Breast epithelium (tissue), 4 donors: ENCODE data around the gene TNFSF8. TPM values are rescaled to one million over a fixed set of nuclear protein-coding genes. Genes with fewer than 3 reads are reported as not detected.

Source experiments
- DNase-seq, 2 donors: peaks; one replicate each; pipeline ENCODE4 v3.0.0-alpha.2; 2019; ENCODE audit warnings: low spot score in 2 of 2
- H3K27ac ChIP-seq, 2 donors: fragments of 200-600 bp; sonication (generic) in 1 of 2; one replicate each; pipeline ENCODE4 v1.5.1; 2016 to 2019; ENCODE audit warnings: mild to moderate bottlenecking in 1 of 2
- H3K27me3 ChIP-seq, 2 donors: fragments of 200-600 bp; sonication (generic) in 1 of 2; one replicate each; pipeline versions ENCODE4 v1.5.1 to v1.6.0; 2017 to 2019; ENCODE audit warnings: control low read depth in 1 of 2, mild to moderate bottlenecking in 1 of 2
- H3K36me3 ChIP-seq: fragments of 200-600 bp; one replicate; pipeline ENCODE4 v1.5.1; 2019
- H3K4me1 ChIP-seq, 2 donors: fragments of 200-600 bp; sonication (generic); one replicate each; pipeline ENCODE4 v1.5.1; 2016 to 2019; ENCODE audit warnings: control low read depth in 1 of 2
- H3K4me3 ChIP-seq, 3 donors: fragments of 200-600 bp; sonication (generic); 1 replicate in 2 of 3; 2 replicates in 1 of 3; pipeline ENCODE4 v1.5.1; 2016 to 2019; ENCODE audit warnings: mild to moderate bottlenecking in 3 of 3, moderate library complexity in 2 of 3
- H3K9me3 ChIP-seq, 2 donors: fragments of 200-600 bp; sonication (generic) in 1 of 2; one replicate each; pipeline ENCODE4 v1.5.1; 2016 to 2019; ENCODE audit warnings: control low read depth in 1 of 2
- POLR2A ChIP-seq: fragments of 450-650 bp; IDR thresholded peaks from one replicate; pipeline ENCODE4 v1.6.1; 2016; ENCODE audit warnings: antibody characterized with exemption, mild to moderate bottlenecking, moderate library complexity
- POLR2AphosphoS5 ChIP-seq, 3 donors: sonication (generic); formaldehyde crosslinking; IDR thresholded peaks; one replicate each; pipeline ENCODE4 v1.6.1; 2017; ENCODE audit warnings: antibody characterized with exemption in 3 of 3
- intact Hi-C: fragments of 100-400 bp; cut with DNase I; formaldehyde crosslinking; loops from one replicate; pipeline ENCODE4 v1.15.1; 2023; ENCODE audit warnings: low total_unique reads
- total RNA-seq, 3 donors: library from RNA; depleted of rRNA; stranded (reverse); fragments of >200 nt; gene quantifications; one replicate each; pipeline ENCODE4 v1.1.0, GENCODE V29; 2016
- TF ChIP-seq, protein P1 (sequence below), 3 donors: fragments of 450-650 bp; IDR thresholded peaks; one replicate each; pipeline ENCODE4 v1.5.1; 2016 to 2017; ENCODE audit warnings: antibody characterized with exemption in 3 of 3, mild to moderate bottlenecking in 3 of 3, moderate library complexity in 3 of 3

The TNFSF8 gene
- total RNA-seq, 3 donors from 2014 or later: 2.6 to 9.8 (median 4.7) TPM

DNA sequence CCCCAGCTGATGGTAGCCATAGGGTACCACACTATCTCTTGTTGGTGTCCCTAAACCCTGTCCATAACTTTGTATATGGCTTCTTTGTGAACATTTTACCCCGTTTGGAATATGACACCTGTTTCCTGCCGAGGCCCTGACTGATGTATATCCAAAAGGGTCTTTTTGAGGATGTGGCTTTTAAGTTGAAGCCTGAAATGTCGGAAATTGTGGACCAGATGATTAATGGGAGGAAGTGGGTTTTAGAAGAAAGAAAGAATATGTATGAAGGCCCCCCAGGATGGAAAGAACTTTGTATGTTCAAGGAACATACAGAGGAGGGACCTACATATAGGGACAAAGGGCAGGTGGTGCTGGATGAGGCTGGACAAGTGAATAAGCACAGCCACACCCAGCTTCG is 16.7 kb upstream of the TNFSF8 start:
- no peaks in the 10 kb centered on the region for H3K36me3 ChIP-seq
- DNase-seq: no peak
- TF ChIP-seq POLR2A (no peak), POLR2AphosphoS5 (IDR thresholded peaks at IDR 0.05) (no peak)
- TF ChIP-seq, protein P1, sequence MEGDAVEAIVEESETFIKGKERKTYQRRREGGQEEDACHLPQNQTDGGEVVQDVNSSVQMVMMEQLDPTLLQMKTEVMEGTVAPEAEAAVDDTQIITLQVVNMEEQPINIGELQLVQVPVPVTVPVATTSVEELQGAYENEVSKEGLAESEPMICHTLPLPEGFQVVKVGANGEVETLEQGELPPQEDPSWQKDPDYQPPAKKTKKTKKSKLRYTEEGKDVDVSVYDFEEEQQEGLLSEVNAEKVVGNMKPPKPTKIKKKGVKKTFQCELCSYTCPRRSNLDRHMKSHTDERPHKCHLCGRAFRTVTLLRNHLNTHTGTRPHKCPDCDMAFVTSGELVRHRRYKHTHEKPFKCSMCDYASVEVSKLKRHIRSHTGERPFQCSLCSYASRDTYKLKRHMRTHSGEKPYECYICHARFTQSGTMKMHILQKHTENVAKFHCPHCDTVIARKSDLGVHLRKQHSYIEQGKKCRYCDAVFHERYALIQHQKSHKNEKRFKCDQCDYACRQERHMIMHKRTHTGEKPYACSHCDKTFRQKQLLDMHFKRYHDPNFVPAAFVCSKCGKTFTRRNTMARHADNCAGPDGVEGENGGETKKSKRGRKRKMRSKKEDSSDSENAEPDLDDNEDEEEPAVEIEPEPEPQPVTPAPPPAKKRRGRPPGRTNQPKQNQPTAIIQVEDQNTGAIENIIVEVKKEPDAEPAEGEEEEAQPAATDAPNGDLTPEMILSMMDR (IDR thresholded peaks at IDR 0.05): no peak
- H3K27ac ChIP-seq: no peak overlapping the region
- intact Hi-C loops: no loop called here
- H3K27me3 ChIP-seq: no peaks in the 10 kb centered on the region
- no peaks in the 10 kb centered on the region for H3K9me3 ChIP-seq
- no peaks in the 10 kb centered on the region for H3K4me1 ChIP-seq
- H3K4me3 ChIP-seq: no peak overlapping the region

DNA sequence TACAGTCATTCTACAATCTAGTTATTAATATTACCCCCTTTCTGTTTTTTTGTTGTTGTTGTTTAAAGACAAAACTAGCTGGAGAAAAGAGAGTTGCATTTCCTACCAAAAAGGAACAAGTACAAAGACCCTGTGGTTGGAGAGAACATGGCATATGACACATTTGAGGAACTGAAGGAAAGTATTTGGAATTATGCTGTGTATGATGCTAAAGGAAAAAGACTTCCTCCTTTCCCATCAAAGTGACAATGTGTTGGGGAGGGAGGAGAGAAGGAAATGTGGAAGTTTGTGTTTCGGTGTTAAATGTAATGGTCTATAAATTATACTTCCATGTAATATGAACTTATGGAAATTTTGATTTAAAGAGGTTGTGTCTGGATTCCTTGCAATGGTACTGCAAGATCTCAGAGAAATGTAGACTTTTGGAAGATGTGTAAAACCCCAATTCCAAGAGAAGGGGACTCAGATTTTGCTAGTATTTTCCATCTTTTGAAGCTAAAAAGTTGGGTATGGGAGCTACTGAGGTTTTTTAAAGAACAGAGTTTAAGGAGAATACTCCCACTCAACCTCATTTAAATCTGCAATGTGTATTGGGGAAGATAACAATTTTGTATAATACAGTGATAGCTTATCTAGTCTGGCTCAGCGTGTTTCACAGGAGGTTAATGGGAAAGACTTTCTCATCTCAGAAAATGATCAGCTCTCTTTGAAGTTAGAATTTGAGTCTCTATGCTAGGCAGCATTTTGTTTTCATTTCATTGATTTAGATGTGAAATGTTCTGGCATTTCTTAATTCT is 15.4 kb upstream of the TNFSF8 start:
- no peak for DNase-seq
- Histone ChIP-seq H3K9me3 (no peaks in the 10 kb centered on the region), H3K36me3 (no peaks in the 10 kb centered on the region), H3K4me3 (no peak overlapping the region), H3K27ac (no peak overlapping the region), H3K27me3 (no peaks in the 10 kb centered on the region), H3K4me1 (no peaks in the 10 kb centered on the region)
- intact Hi-C loops: no loop called here
- TF ChIP-seq, protein P1 (IDR thresholded peaks at IDR 0.05): no peak
- TF ChIP-seq POLR2AphosphoS5 (IDR thresholded peaks at IDR 0.05): no peak
- no peak for TF ChIP-seq POLR2A

DNA sequence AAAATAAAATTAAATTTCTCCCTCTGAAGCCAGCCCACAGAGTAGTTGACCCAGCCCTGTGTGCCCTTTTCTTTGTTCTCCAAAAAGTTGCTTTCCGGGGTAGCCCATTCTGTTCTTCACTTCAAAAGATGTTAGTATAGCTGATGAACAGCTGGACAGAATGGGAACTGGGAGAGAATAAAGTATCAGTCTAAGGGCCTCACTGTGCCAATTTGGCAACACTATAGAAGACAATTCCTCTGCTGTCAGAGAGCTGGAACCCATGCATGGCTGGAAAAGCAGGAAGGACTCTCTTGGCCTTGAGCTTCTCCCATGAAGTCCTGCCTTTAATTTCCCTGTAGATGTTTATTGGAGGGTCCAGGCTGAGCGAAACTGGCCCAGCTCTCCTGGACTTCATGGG is 11.0 kb upstream of the TNFSF8 start:
- intact Hi-C loops: no loop called here
- no peaks in the 10 kb centered on the region for H3K4me1 ChIP-seq
- H3K9me3 ChIP-seq: no peaks in the 10 kb centered on the region
- H3K27ac ChIP-seq: no peak overlapping the region
- DNase-seq: no peak
- H3K36me3 ChIP-seq: no peaks in the 10 kb centered on the region
- TF ChIP-seq POLR2A (no peak), POLR2AphosphoS5 (IDR thresholded peaks at IDR 0.05) (no peak)
- TF ChIP-seq, protein P1 (IDR thresholded peaks at IDR 0.05): no peak
- H3K4me3 ChIP-seq: no peak overlapping the region
- H3K27me3 ChIP-seq: no peaks in the 10 kb centered on the region

- no peak for DNase-seq
- H3K27ac ChIP-seq: no peak overlapping the region
- TF ChIP-seq POLR2AphosphoS5 (IDR thresholded peaks at IDR 0.05) (no peak), POLR2A (no peak)
- TF ChIP-seq, protein P1 (IDR thresholded peaks at IDR 0.05): no peak
- H3K4me1 ChIP-seq: no peaks in the 10 kb centered on the region
- no peaks in the 10 kb centered on the region for H3K36me3 ChIP-seq
- no peaks in the 10 kb centered on the region for H3K9me3 ChIP-seq
- no peak overlapping the region for H3K4me3 ChIP-seq
- H3K27me3 ChIP-seq: no peaks in the 10 kb centered on the region
- intact Hi-C loops: no loop called here
These were observed 8.5 kb upstream of the TNFSF8 start for GRCh38 chr9:114938687-114939575.

- intact Hi-C loops: no loop called here
- Histone ChIP-seq H3K9me3 (no peaks in the 10 kb centered on the region), H3K27ac (no peak overlapping the region), H3K27me3 (no peaks in the 10 kb centered on the region), H3K4me3 (no peak overlapping the region), H3K4me1 (no peaks in the 10 kb centered on the region), H3K36me3 (no peaks in the 10 kb centered on the region)
- TF ChIP-seq POLR2A (no peak), POLR2AphosphoS5 (IDR thresholded peaks at IDR 0.05) (no peak)
- TF ChIP-seq, protein P1 (IDR thresholded peaks at IDR 0.05): no peak
- DNase-seq: no peak
These were observed 7.1 kb upstream of the TNFSF8 start for GRCh38 chr9:114937516-114937915.
